Inferior parietal cortex (tissue), 1 donor: ENCODE measurements around the gene GRID1.
A peak's percentile ranks its signal among the peaks of the same experiment; 100 is the strongest.

Experiments
- DNase-seq: peaks from one replicate; pipeline ENCODE4 v3.0.0-alpha.2; 2016; ENCODE audit errors: extremely low spot score

Gene GRID1

GRCh38 chr10:86339226-86339865 is 27.2 kb downstream of the GRID1 start:
- no peak for DNase-seq

- DNase-seq: no peak
These were observed 29.4 kb downstream of the GRID1 start for GRCh38 chr10:86337121-86337601.

GRCh38 chr10:86336341-86336740 is 30.3 kb downstream of the GRID1 start:
- no peak for DNase-seq

GRCh38 chr10:86335831-86336230 is 30.8 kb downstream of the GRID1 start:
- DNase-seq: no peak

GRCh38 chr10:86335257-86335656 is 31.3 kb downstream of the GRID1 start:
- DNase-seq: no peak

- no peak for DNase-seq
These were observed 32.0 kb downstream of the GRID1 start for GRCh38 chr10:86334488-86335085.

- DNase-seq: no peak
These were observed 32.6 kb downstream of the GRID1 start for GRCh38 chr10:86333826-86334487.

- DNase-seq: no peak
These were observed 34.7 kb downstream of the GRID1 start for GRCh38 chr10:86331861-86332260.

GRCh38 chr10:86330778-86331763 is 35.5 kb downstream of the GRID1 start:
- DNase-seq: no peak

- no peak for DNase-seq
These were observed 36.5 kb downstream of the GRID1 start for GRCh38 chr10:86329896-86330680.

- no peak for DNase-seq
These were observed 37.4 kb downstream of the GRID1 start for GRCh38 chr10:86329093-86329710.

GRCh38 chr10:86327954-86328725 is 38.5 kb downstream of the GRID1 start:
- DNase-seq: no peak

- DNase-seq: no peak
These were observed 41.4 kb downstream of the GRID1 start for GRCh38 chr10:86325158-86325557.

- peak; percentile 54 for DNase-seq
These were observed 45.0 kb downstream of the GRID1 start for GRCh38 chr10:86321568-86321967.

- DNase-seq: no peak
These were observed 46.9 kb downstream of the GRID1 start for GRCh38 chr10:86319676-86320075.

GRCh38 chr10:86317949-86318725 is 48.5 kb downstream of the GRID1 start:
- no peak for DNase-seq

- no peak for DNase-seq
These were observed 49.6 kb downstream of the GRID1 start for GRCh38 chr10:86316990-86317389.

GRCh38 chr10:86316274-86316835 is 50.2 kb downstream of the GRID1 start:
- DNase-seq: no peak

- no peak for DNase-seq
These were observed 51.0 kb downstream of the GRID1 start for GRCh38 chr10:86315549-86315942.
